Uterus (tissue), 4 donors: ENCODE results near the gene OPN5. TPM values are rescaled to one million over a fixed set of nuclear protein-coding genes. Genes with fewer than 3 reads are reported as not detected.

ENCODE experiments used
- DNase-seq, 2 donors: peaks; one replicate each; pipeline ENCODE4 v3.0.0-alpha.2; 2019 to 2020
- H3K27ac ChIP-seq, 2 donors: fragments of 200-600 bp; sonication (generic); 1 replicate in 1 of 2; 2 replicates in 1 of 2; pipeline ENCODE4 v1.5.1; 2016 to 2018
- H3K27me3 ChIP-seq, 2 donors: fragments of 200-600 bp; sonication (generic); one replicate each; pipeline ENCODE4 v1.5.1; 2018 to 2019; ENCODE audit warnings: control low read depth in 1 of 2
- H3K36me3 ChIP-seq, 2 donors: fragments of 200-600 bp; sonication (generic); one replicate each; pipeline ENCODE4 v1.5.1; 2019; ENCODE audit warnings: control low read depth in 1 of 2
- H3K4me1 ChIP-seq, 2 donors: fragments of 200-600 bp; sonication (generic); one replicate each; pipeline ENCODE4 v1.5.1; 2018 to 2019; ENCODE audit warnings: control low read depth in 1 of 2
- H3K4me3 ChIP-seq, 2 donors: fragments of 200-600 bp; sonication (generic); 1 replicate in 1 of 2; 2 replicates in 1 of 2; pipeline ENCODE4 v1.5.1; 2018 to 2019; ENCODE audit warnings: mild to moderate bottlenecking in 1 of 2
- H3K9me3 ChIP-seq, 2 donors: fragments of 200-600 bp; sonication (generic); one replicate each; pipeline ENCODE4 v1.5.1; 2019; ENCODE audit warnings: control low read depth in 1 of 2
- CTCF ChIP-seq, 4 experiments: fragments of 200-600 bp in 2 of 4; fragments of 450-650 bp in 2 of 4; sonication (generic) in 2 of 4; IDR thresholded peaks; one replicate each; pipeline ENCODE4 v1.5.1; 2016 to 2019; ENCODE audit warnings: antibody characterized with exemption in 4 of 4, mild to moderate bottlenecking in 2 of 4, moderate library complexity in 1 of 4
- POLR2A ChIP-seq, 2 donors: fragments of 450-650 bp; IDR thresholded peaks; one replicate each; pipeline ENCODE4 v1.6.1; 2016; ENCODE audit warnings: antibody characterized with exemption in 2 of 2, mild to moderate bottlenecking in 1 of 2, moderate library complexity in 1 of 2
- intact Hi-C: fragments of 100-400 bp; cut with DNase I; formaldehyde crosslinking; loops from one replicate; pipeline ENCODE4 v1.15.1; 2023; ENCODE audit warnings: low total_unique reads
- total RNA-seq, 4 donors: library from RNA; depleted of rRNA in 3 of 4; stranded (reverse); fragments of >200 nt in 3 of 4; gene quantifications; one replicate each; pipeline versions ENCODE4 v1.1.0 to v1.2.4, GENCODE V29; 2014 to 2023
- donor health status: DM: yes; HTN: yes; CAD: no.

Gene OPN5
- total RNA-seq, 4 donors from 2014 or later: not detected

- Histone ChIP-seq H3K27me3 (no peaks in the 10 kb centered on the region), H3K9me3 (no peaks in the 10 kb centered on the region), H3K4me1 (no peaks in the 10 kb centered on the region), H3K27ac (no peak overlapping the region), H3K36me3 (no peaks in the 10 kb centered on the region), H3K4me3 (no peak overlapping the region)
- intact Hi-C loops: no loop called here
- TF ChIP-seq CTCF (IDR thresholded peaks at IDR 0.05) (no peak), POLR2A (IDR thresholded peaks at IDR 0.05) (no peak)
- DNase-seq: no peak
Observed at GRCh38 chr6:47839645-47840044, 57.8 kb downstream of the OPN5 start.

GRCh38 chr6:47844881-47845280, 63.0 kb downstream of the OPN5 start:
- TF ChIP-seq POLR2A (IDR thresholded peaks at IDR 0.05) (no peak), CTCF (IDR thresholded peaks at IDR 0.05) (no peak)
- Histone ChIP-seq H3K27me3 (no peaks in the 10 kb centered on the region), H3K36me3 (no peaks in the 10 kb centered on the region), H3K4me3 (no peak overlapping the region), H3K9me3 (no peaks in the 10 kb centered on the region), H3K4me1 (no peaks in the 10 kb centered on the region), H3K27ac (no peak overlapping the region)
- DNase-seq: no peak
- intact Hi-C loops: no loop called here

GRCh38 chr6:47846752-47847151, 64.9 kb downstream of the OPN5 start:
- Histone ChIP-seq H3K4me3 (no peak overlapping the region), H3K27ac (no peak overlapping the region), H3K9me3 (no peaks in the 10 kb centered on the region), H3K4me1 (no peaks in the 10 kb centered on the region), H3K36me3 (no peaks in the 10 kb centered on the region), H3K27me3 (no peaks in the 10 kb centered on the region)
- DNase-seq: no peak
- intact Hi-C loops: no loop called here
- TF ChIP-seq CTCF (IDR thresholded peaks at IDR 0.05) (no peak), POLR2A (IDR thresholded peaks at IDR 0.05) (no peak)

GRCh38 chr6:47851091-47851490, 69.3 kb downstream of the OPN5 start:
- no peaks in the 10 kb centered on the region for H3K36me3 ChIP-seq
- TF ChIP-seq POLR2A (IDR thresholded peaks at IDR 0.05): no peak
- no peak for TF ChIP-seq CTCF (IDR thresholded peaks at IDR 0.05)
- DNase-seq: no peak
- H3K27ac ChIP-seq: no peak overlapping the region
- no peak overlapping the region for H3K4me3 ChIP-seq
- no peaks in the 10 kb centered on the region for H3K9me3 ChIP-seq
- H3K4me1 ChIP-seq: no peaks in the 10 kb centered on the region
- no peaks in the 10 kb centered on the region for H3K27me3 ChIP-seq
- intact Hi-C loops: no loop called here

- no peak overlapping the region for H3K27ac ChIP-seq
- H3K4me1 ChIP-seq: no peaks in the 10 kb centered on the region
- no peaks in the 10 kb centered on the region for H3K36me3 ChIP-seq
- H3K27me3 ChIP-seq: no peaks in the 10 kb centered on the region
- no peak overlapping the region for H3K4me3 ChIP-seq
- no peak for DNase-seq
- no peaks in the 10 kb centered on the region for H3K9me3 ChIP-seq
- intact Hi-C loops: no loop called here
- no peak for TF ChIP-seq CTCF (IDR thresholded peaks at IDR 0.05)
Observed at GRCh38 chr6:47852727-47853126, 70.9 kb downstream of the OPN5 start.
